K562 (cell line): ENCODE results near the gene XPC. TPM values are rescaled to one million over a fixed set of nuclear protein-coding genes. Genes with fewer than 3 reads are reported as not detected.

Experiments
- ATAC-seq: fragments of 200-7000 bp; cut with Tn5 transposase; 3 replicates; pipeline ENCODE4 v1.9.1; 2020; ENCODE audit warnings: moderate library complexity
- BruUV-seq: library from RNA; stranded (reverse); fragments of 400-500 nt; replicated peaks from 2 replicates; lab custom pipeline; 2021; lab: Mats Ljungman, UMichigan
- CTCF ChIA-PET: fragments of 300-600 bp; formaldehyde crosslinking; extraction: SDS; loops from one replicate; lab custom pipeline; 2021; ENCODE audit warnings: low intra/inter-chr PET ratio; lab: Yijun Ruan, JAX
- POLR2A ChIA-PET: fragments of 300-600, 350-650 bp; sonication (Branson Sonifier 250); formaldehyde crosslinking; extraction: SDS; loops from one replicate; lab custom pipeline; 2021; ENCODE audit warnings: antibody characterized with exemption, inconsistent platforms; lab: Yijun Ruan, JAX
- DNase-seq, 4 experiments: peaks; one replicate each; pipeline versions ENCODE4 v3.0.0 to v3.0.0-alpha.2; 2011 to 2018; ENCODE audit warnings: low spot score in 3 of 4, mixed read lengths in 3 of 4; ENCODE audit errors: extremely low read depth in 1 of 4
- FAIRE-seq: peaks from 2 replicates; lab custom pipeline; 2011; peaks lifted over from hg19 to GRCh38; lab: Jason Lieb, UNC
- H2AFZ ChIP-seq: 2 replicates; pipeline ENCODE4 v1.6.0; 2011; ENCODE audit warnings: low read depth, low read length, control low read depth, inconsistent platforms
- H3K27ac ChIP-seq: fragments of 200-600 bp; 3 replicates; pipeline ENCODE4 v1.8.0; 2011; ENCODE audit warnings: low read depth, mild to moderate bottlenecking, control low read depth, inconsistent platforms, low read length, moderate library complexity, mixed read lengths; ENCODE audit errors: extremely low read depth
- H3K27me3 ChIP-seq, 2 experiments: fragments of 300-600 bp in 1 of 2; 2 replicates in 1 of 2; 3 replicates in 1 of 2; pipeline versions ENCODE4 v1.6.0 to v1.8.0; 2011; ENCODE audit warnings: inconsistent platforms in 2 of 2, low read length in 2 of 2, mild to moderate bottlenecking in 1 of 2, mixed read lengths in 1 of 2, moderate library complexity in 1 of 2; ENCODE audit not compliant: control insufficient read depth in 2 of 2, insufficient read depth in 2 of 2
- H3K36me3 ChIP-seq: fragments of 300-600 bp; 3 replicates; pipeline ENCODE4 v1.8.0; 2011; ENCODE audit warnings: mild to moderate bottlenecking, low read length, inconsistent platforms; ENCODE audit not compliant: control insufficient read depth, insufficient read depth
- H3K4me1 ChIP-seq, 2 experiments: fragments of 200-600 bp in 1 of 2; replicated peaks in 1 of 2; 2 replicates in 1 of 2; 3 replicates in 1 of 2; pipeline versions ENCODE4 v1.5.1 to v1.8.0; 2011; ENCODE audit warnings: inconsistent platforms in 2 of 2, low read length in 2 of 2, mild to moderate bottlenecking in 1 of 2, mixed read lengths in 1 of 2, moderate library complexity in 1 of 2; ENCODE audit not compliant: control insufficient read depth in 2 of 2, insufficient read depth in 2 of 2
- H3K4me2 ChIP-seq: 2 replicates; pipeline ENCODE4 v1.6.1; 2011; ENCODE audit warnings: low read length, control low read depth, inconsistent platforms, mixed read lengths; ENCODE audit not compliant: insufficient read depth
- H3K4me3 ChIP-seq: fragments of 200-600 bp; sonication (generic), shearing (Covaris generic); 2 replicates; pipeline ENCODE4 v1.5.1; 2016; ENCODE audit warnings: control low read depth, inconsistent platforms
- H3K79me2 ChIP-seq: fragments of 200-600 bp; 3 replicates; pipeline ENCODE4 v1.8.0; 2011; ENCODE audit warnings: low read length, inconsistent platforms; ENCODE audit not compliant: control insufficient read depth, insufficient read depth
- H3K9ac ChIP-seq, 2 experiments: 2 replicates each; pipeline versions ENCODE4 v1.6.0 to v1.6.1; 2011; ENCODE audit warnings: low read depth in 2 of 2, low read length in 2 of 2, control low read depth in 1 of 2, inconsistent platforms in 1 of 2, mild to moderate bottlenecking in 1 of 2, mixed read lengths in 1 of 2; ENCODE audit not compliant: insufficient read depth in 1 of 2
- H3K9me1 ChIP-seq: one replicate; pipeline ENCODE4 v1.6.0; 2011; ENCODE audit warnings: inconsistent platforms, mild to moderate bottlenecking, low read length, moderate library complexity; ENCODE audit not compliant: control insufficient read depth, insufficient read depth
- H3K9me3 ChIP-seq: replicated peaks from 2 replicates; pipeline ENCODE4 v1.5.1; 2011; ENCODE audit warnings: low read depth, low read length, inconsistent platforms; ENCODE audit not compliant: control insufficient read depth, insufficient read depth
- H4K20me1 ChIP-seq: replicated peaks from 2 replicates; pipeline ENCODE4 v1.6.1; 2011; ENCODE audit warnings: low read length, inconsistent platforms, mixed read lengths; ENCODE audit not compliant: control insufficient read depth, insufficient read depth
- CBX3 ChIP-seq, 2 experiments: IDR thresholded peaks; 1 replicate in 1 of 2; 2 replicates in 1 of 2; pipeline ENCODE4 v1.6.1; 2012; ENCODE audit warnings: inconsistent platforms in 2 of 2, low read length in 2 of 2, borderline replicate concordance in 1 of 2, control low read depth in 1 of 2
- CEBPG ChIP-seq, 3 experiments: fragments of 200-800 bp in 1 of 3; sonication (Bioruptor generic) in 1 of 3; sonication (generic) in 1 of 3; formaldehyde crosslinking in 1 of 3; IDR thresholded peaks in 2 of 3; conservative IDR thresholded peaks in 1 of 3; 2 replicates each; pipeline versions ENCODE4 v1.6.1 to v1.8.0; 2016 to 2022; ENCODE audit warnings: missing compliant biosample characterization in 2 of 3, missing genetic modification characterization in 2 of 3, mild to moderate bottlenecking in 1 of 3, missing genetic modification reagents in 1 of 3
- CTBP1 ChIP-seq: fragments of 450-650 bp; IDR thresholded peaks from 2 replicates; pipeline ENCODE4 v1.6.1; 2016; ENCODE audit warnings: borderline replicate concordance
- ELF2 ChIP-seq: fragments of 250-450 bp; sonication (Bioruptor Pico); IDR thresholded peaks from 2 replicates; pipeline ENCODE4 v1.5.0; 2021; ENCODE audit warnings: mild to moderate bottlenecking
- RERE ChIP-seq: sonication (generic); formaldehyde crosslinking; IDR thresholded peaks from 2 replicates; pipeline ENCODE4 v1.8.0; 2023; ENCODE audit warnings: missing genetic modification reagents, mild to moderate bottlenecking, borderline replicate concordance
- STAT6 ChIP-seq: sonication (generic); formaldehyde crosslinking; IDR thresholded peaks from 2 replicates; pipeline ENCODE4 v1.8.1; 2023; ENCODE audit warnings: mild to moderate bottlenecking, missing genetic modification reagents
- YY1 ChIP-seq, 3 experiments: IDR thresholded peaks; 2 replicates each; pipeline ENCODE4 v1.6.1; 2011; ENCODE audit warnings: low read length in 2 of 3, mild to moderate bottlenecking in 2 of 3, moderate library complexity in 2 of 3, borderline replicate concordance in 1 of 3, control low read depth in 1 of 3, low read depth in 1 of 3; ENCODE audit not compliant: insufficient read depth in 3 of 3, insufficient replicate concordance in 2 of 3, control insufficient read depth in 1 of 3, insufficient read length in 1 of 3; ENCODE audit errors: extremely low read depth in 1 of 3
- ZNF253 ChIP-seq: fragments of 250-450 bp; sonication (Bioruptor Pico); conservative IDR thresholded peaks from 2 replicates; pipeline ENCODE4 v1.6.1; 2021; ENCODE audit warnings: mild to moderate bottlenecking
- ZNF311 ChIP-seq: fragments of 250-450 bp; sonication (Bioruptor Pico); IDR thresholded peaks from 2 replicates; pipeline ENCODE4 v1.4.0; 2020; ENCODE audit warnings: mild to moderate bottlenecking, moderate library complexity
- ZNF324 ChIP-seq: fragments of 250-450 bp; sonication (Bioruptor Pico); IDR thresholded peaks from 2 replicates; pipeline ENCODE4 v1.4.0; 2020; ENCODE audit warnings: mild to moderate bottlenecking
- WGBS: fragments of 100-300 bp; shearing (Covaris generic); methylation state at CpG from one replicate; pipeline ENCODE4 v1.1.6; 2016; ENCODE audit warnings: low coverage, mixed read lengths; ENCODE audit not compliant: insufficient coverage; ENCODE audit errors: missing lambda C conversion rate; 5-methylcytosine and 5-hydroxymethylcytosine counted together
- in situ Hi-C: fragments of 300-500 bp; cut with MboI; formaldehyde crosslinking; loops from 4 replicates; pipeline ENCODE4 v1.15.0; 2018; ENCODE audit warnings: inconsistent platforms, mixed read lengths
- intact Hi-C: fragments of 100-400 bp; cut with micrococcal nuclease; formaldehyde crosslinking; loops from 2 replicates; pipeline ENCODE4 v1.14.2; 2022
- polyA plus RNA-seq, 8 experiments: library from polyadenylated mRNA; depleted of rRNA in 4 of 8; stranded (reverse) in 5 of 8; unstranded in 3 of 8; fragments of >200 nt; fragmentation: Nextera tagmentation in 2 of 8; fragmentation: Illumina TruSeq in 1 of 8; extraction: Ambion mirVana in 2 of 8; extraction: Trizol in 1 of 8; gene quantifications; 2 replicates each; pipeline versions ENCODE4 v1.2.1 to v1.2.3, GENCODE V29; 2011 to 2014; ENCODE audit warnings: inconsistent platforms in 1 of 8, missing spikeins in 1 of 8
- total RNA-seq, 7 experiments: library from RNA; depleted of rRNA in 6 of 7; stranded (reverse); fragments of >200 nt in 6 of 7; fragmentation: Illumina TruSeq in 2 of 7; extraction: Trizol in 2 of 7; gene quantifications; 2 replicates each; pipeline versions ENCODE4 v1.2.1 to v1.2.3, GENCODE V29; 2011 to 2021; ENCODE audit warnings: low replicate concordance in 1 of 7
- TF ChIP-seq, protein P1 (sequence below): sonication (generic); formaldehyde crosslinking; IDR thresholded peaks from 2 replicates; pipeline ENCODE4 v1.9.0; 2022; ENCODE audit warnings: mild to moderate bottlenecking, missing genetic modification reagents

Gene XPC
- total and polyA plus RNA-seq, 9 of the 15 experiments (the other 6 are each of a cell fraction or from before 2014, with no cell fraction given) = 3.8 to 54.7 (median 41.3) TPM

DNA sequence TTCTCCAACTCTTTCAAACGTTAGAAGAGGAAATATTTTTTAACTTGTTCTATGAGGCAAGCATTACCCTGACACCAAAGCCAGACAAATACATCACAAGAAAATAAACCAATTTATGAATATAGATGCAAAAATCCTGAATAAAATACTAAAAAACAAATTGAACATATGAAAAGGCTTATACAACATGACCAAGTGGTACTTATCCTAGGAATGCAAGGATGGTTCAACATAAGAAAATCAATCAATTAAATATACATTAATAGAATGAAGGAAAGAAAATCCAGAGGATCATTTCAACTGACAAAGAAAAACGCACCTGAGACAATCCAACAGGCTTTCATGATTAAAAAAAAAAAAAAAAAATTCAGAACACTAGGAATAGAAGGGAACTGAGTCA lies 17.1 kb downstream of the XPC start:
- no peak overlapping the region for H3K27ac ChIP-seq
- FAIRE-seq (no peak), DNase-seq (no peak), ATAC-seq (no peak)
- H3K9ac ChIP-seq = no peak overlapping the region
- H3K4me1 ChIP-seq = no peaks in the 10 kb centered on the region
- intact Hi-C loops = no loop called here
- H3K9me1 ChIP-seq = no peaks in the 10 kb centered on the region
- ChIA-PET CTCF (no interaction called here), POLR2A (interaction anchor here (0.8 kb wide), 1 partner anchor 17 kb away, joined by 3 read pairs; the partner anchor contains the start of genes LSM3 and XPC)
- H2AFZ ChIP-seq = no peak overlapping the region
- H4K20me1 ChIP-seq = no peaks in the 10 kb centered on the region
- no peaks in the 10 kb centered on the region for H3K79me2 ChIP-seq
- H3K27me3 ChIP-seq = no peaks in the 10 kb centered on the region
- H3K36me3 ChIP-seq = peaks cover 96% of the 10 kb centered on the region
- WGBS = 86% methylated on average over 2 of the region's 2 CpGs
- in situ Hi-C loops = no loop called here
- H3K4me3 ChIP-seq = no peak overlapping the region
- BruUV-seq = no TSS peak
- peaks cover 16% of the 10 kb centered on the region for H3K9me3 ChIP-seq
- H3K4me2 ChIP-seq = no peak overlapping the region
- TF ChIP-seq ZNF324 (peak; percentile 95), CTBP1 (no peak), ELF2 (no peak), ZNF253 (CRISPR knock-in tag) (no peak), YY1 (IDR thresholded peaks at IDR 0.05; ENCODE audit: borderline replicate concordance in 1 of 3, control insufficient read depth in 1 of 3, extremely low read depth in 1 of 3, insufficient read depth in 3 of 3, insufficient read length in 1 of 3, insufficient replicate concordance in 2 of 3, low read depth in 1 of 3, low read length in 2 of 3) (no peak), CBX3 (IDR thresholded peaks at IDR 0.05; ENCODE audit: borderline replicate concordance in 1 of 2, low read length in 2 of 2) (peak in 1 of 2 experiments; percentile 49; a peak in 1 of 3 replicates), RERE (no peak), ZNF311 (CRISPR knock-in tag) (no peak), STAT6 (CRISPR knock-in tag) (no peak), CEBPG (CRISPR knock-in tag; IDR thresholded peaks at IDR 0.05) (no peak), CEBPG (tag; conservative IDR thresholded peaks at IDR 0.05 in 1 of 2, IDR thresholded peaks at IDR 0.05 in 1 of 2) (no peak)
- TF ChIP-seq, protein P1, sequence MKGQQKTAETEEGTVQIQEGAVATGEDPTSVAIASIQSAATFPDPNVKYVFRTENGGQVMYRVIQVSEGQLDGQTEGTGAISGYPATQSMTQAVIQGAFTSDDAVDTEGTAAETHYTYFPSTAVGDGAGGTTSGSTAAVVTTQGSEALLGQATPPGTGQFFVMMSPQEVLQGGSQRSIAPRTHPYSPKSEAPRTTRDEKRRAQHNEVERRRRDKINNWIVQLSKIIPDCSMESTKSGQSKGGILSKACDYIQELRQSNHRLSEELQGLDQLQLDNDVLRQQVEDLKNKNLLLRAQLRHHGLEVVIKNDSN (CRISPR knock-in tag) = no peak
